Astrocyte (in vitro differentiated cells and primary cell): ENCODE data around the gene NECTIN1. TPM values are rescaled to one million over a fixed set of nuclear protein-coding genes. Genes with fewer than 3 reads are reported as not detected.

Experiments used
- DNase-seq: peaks from one replicate; pipeline ENCODE4 v3.0.0-alpha.2; 2010; ENCODE audit warnings: low read depth
- FAIRE-seq: peaks from 2 replicates; lab custom pipeline; 2011; peaks lifted over from hg19 to GRCh38; lab: Jason Lieb, UNC
- H2AFZ ChIP-seq: 2 replicates; pipeline ENCODE4 v1.6.0; 2012; ENCODE audit warnings: low read depth, low read length, inconsistent platforms
- H3K27ac ChIP-seq: 2 replicates; pipeline ENCODE4 v1.5.1; 2011; ENCODE audit warnings: low read depth, low read length, inconsistent platforms
- H3K27me3 ChIP-seq: 2 replicates; pipeline ENCODE4 v1.6.0; 2011; ENCODE audit warnings: low read length, inconsistent platforms; ENCODE audit not compliant: insufficient read depth
- H3K36me3 ChIP-seq: 2 replicates; pipeline ENCODE4 v1.5.1; 2011; ENCODE audit warnings: low read length, inconsistent platforms; ENCODE audit not compliant: insufficient read depth
- H3K4me1 ChIP-seq: 2 replicates; pipeline ENCODE4 v1.5.1; 2011; ENCODE audit warnings: low read length, inconsistent platforms; ENCODE audit not compliant: insufficient read depth
- H3K4me2 ChIP-seq: 2 replicates; pipeline ENCODE4 v1.6.0; 2012; ENCODE audit warnings: low read length, inconsistent platforms
- H3K4me3 ChIP-seq: 2 replicates; pipeline ENCODE4 v1.5.1; 2011; ENCODE audit warnings: low read depth, mild to moderate bottlenecking, low read length, inconsistent platforms; ENCODE audit not compliant: insufficient read depth
- H3K79me2 ChIP-seq: 2 replicates; pipeline ENCODE4 v1.6.0; 2012; ENCODE audit warnings: mild to moderate bottlenecking, low read length, inconsistent platforms; ENCODE audit not compliant: insufficient read depth
- H3K9ac ChIP-seq: 2 replicates; pipeline ENCODE4 v1.6.0; 2012; ENCODE audit warnings: mild to moderate bottlenecking, low read length, inconsistent platforms
- H3K9me3 ChIP-seq: 2 replicates; pipeline ENCODE4 v1.5.1; 2012; ENCODE audit warnings: low read depth, mild to moderate bottlenecking, low read length, inconsistent platforms; ENCODE audit not compliant: insufficient read depth
- H4K20me1 ChIP-seq: 2 replicates; pipeline ENCODE4 v1.6.0; 2012; ENCODE audit warnings: low read length, inconsistent platforms; ENCODE audit not compliant: insufficient read depth
- H3K27ac Mint-ChIP-seq: one replicate; pipeline ENCODE4 v1.8.0; 2021; ENCODE audit warnings: mild to moderate bottlenecking, mixed read lengths; ENCODE audit not compliant: unreplicated experiment
- H3K27me3 Mint-ChIP-seq: one replicate; pipeline ENCODE4 v1.8.0; 2021; ENCODE audit warnings: low read depth, mixed read lengths; ENCODE audit not compliant: unreplicated experiment
- H3K36me3 Mint-ChIP-seq: one replicate; pipeline ENCODE4 v1.8.0; 2021; ENCODE audit warnings: low read depth, mixed read lengths; ENCODE audit not compliant: unreplicated experiment
- H3K4me1 Mint-ChIP-seq: one replicate; pipeline ENCODE4 v1.8.0; 2021; ENCODE audit warnings: low read depth, mixed read lengths; ENCODE audit not compliant: unreplicated experiment
- H3K4me3 Mint-ChIP-seq: one replicate; pipeline ENCODE4 v1.8.0; 2021; ENCODE audit warnings: mild to moderate bottlenecking, moderate library complexity, mixed read lengths; ENCODE audit not compliant: unreplicated experiment
- H3K9me3 Mint-ChIP-seq: one replicate; pipeline ENCODE4 v1.8.0; 2021; ENCODE audit warnings: mild to moderate bottlenecking, mixed read lengths; ENCODE audit not compliant: unreplicated experiment
- CTCF ChIP-seq: IDR thresholded peaks from 2 replicates; pipeline ENCODE4 v1.5.1; 2011; ENCODE audit warnings: low read depth, mild to moderate bottlenecking, inconsistent platforms, low read length, moderate library complexity; ENCODE audit not compliant: insufficient read depth
- EZH2 ChIP-seq: IDR thresholded peaks from 2 replicates; pipeline ENCODE4 v1.6.1; 2012; ENCODE audit warnings: mild to moderate bottlenecking, low read length, inconsistent platforms; ENCODE audit not compliant: insufficient read depth
- total RNA-seq: library from RNA; stranded (reverse); gene quantifications from 2 replicates; pipeline ENCODE4 v1.2.1, GENCODE V29; 2021

The NECTIN1 gene
- total RNA-seq, 1 donor from 2014 or later, result 17.7 TPM

GRCh38 chr11:119645018-119645417 is 84.0 kb downstream of the NECTIN1 start:
- peaks cover 4% of the 10 kb centered on the region for H3K9me3 Mint-ChIP-seq
- no peak for DNase-seq
- Histone ChIP-seq H4K20me1 (no peaks in the 10 kb centered on the region), H3K4me2 (no peak overlapping the region), H2AFZ (no peak overlapping the region), H3K4me3 (no peak overlapping the region), H3K27ac (no peak overlapping the region), H3K79me2 (no peaks in the 10 kb centered on the region), H3K27me3 (peaks cover 3% of the 10 kb centered on the region), H3K36me3 (no peaks in the 10 kb centered on the region), H3K9ac (no peak overlapping the region), H3K9me3 (no peaks in the 10 kb centered on the region), H3K4me1 (no peaks in the 10 kb centered on the region)
- no peaks in the 10 kb centered on the region for H3K4me1 Mint-ChIP-seq
- FAIRE-seq, result no peak
- no peak overlapping the region for H3K27ac Mint-ChIP-seq
- H3K4me3 Mint-ChIP-seq, result no peak overlapping the region
- H3K36me3 Mint-ChIP-seq, result no peaks in the 10 kb centered on the region
- no peak for TF ChIP-seq CTCF
- TF ChIP-seq EZH2, result no peak
- peaks cover 55% of the 10 kb centered on the region for H3K27me3 Mint-ChIP-seq

GRCh38 chr11:119644502-119644901 is 84.5 kb downstream of the NECTIN1 start:
- H3K9ac ChIP-seq, result no peak overlapping the region
- Mint-ChIP-seq H3K4me1 (no peaks in the 10 kb centered on the region), H3K4me3 (no peak overlapping the region), H3K27me3 (peaks cover 54% of the 10 kb centered on the region), H3K36me3 (no peaks in the 10 kb centered on the region), H3K9me3 (peaks cover 2% of the 10 kb centered on the region), H3K27ac (no peak overlapping the region)
- H3K4me1 ChIP-seq, result no peaks in the 10 kb centered on the region
- no peaks in the 10 kb centered on the region for H3K36me3 ChIP-seq
- TF ChIP-seq EZH2, result no peak
- TF ChIP-seq CTCF, result no peak
- no peaks in the 10 kb centered on the region for H4K20me1 ChIP-seq
- no peak overlapping the region for H3K27ac ChIP-seq
- no peaks in the 10 kb centered on the region for H3K79me2 ChIP-seq
- H2AFZ ChIP-seq, result no peak overlapping the region
- H3K27me3 ChIP-seq, result peaks cover 3% of the 10 kb centered on the region
- DNase-seq (no peak), FAIRE-seq (no peak)
- no peaks in the 10 kb centered on the region for H3K9me3 ChIP-seq
- H3K4me2 ChIP-seq, result no peak overlapping the region
- no peak overlapping the region for H3K4me3 ChIP-seq

GRCh38 chr11:119643876-119644225 is 85.1 kb downstream of the NECTIN1 start:
- no peaks in the 10 kb centered on the region for H3K79me2 ChIP-seq
- H3K27ac ChIP-seq, result no peak overlapping the region
- H3K4me3 Mint-ChIP-seq, result no peak overlapping the region
- H2AFZ ChIP-seq, result no peak overlapping the region
- peaks cover 3% of the 10 kb centered on the region for H3K27me3 ChIP-seq
- H3K4me2 ChIP-seq, result no peak overlapping the region
- TF ChIP-seq EZH2 (no peak), CTCF (no peak)
- no peak overlapping the region for H3K4me3 ChIP-seq
- no peak overlapping the region for H3K27ac Mint-ChIP-seq
- H3K36me3 ChIP-seq, result no peaks in the 10 kb centered on the region
- no peaks in the 10 kb centered on the region for H3K4me1 Mint-ChIP-seq
- no peak for FAIRE-seq
- no peak overlapping the region for H3K9ac ChIP-seq
- peaks cover 55% of the 10 kb centered on the region for H3K27me3 Mint-ChIP-seq
- H3K4me1 ChIP-seq, result no peaks in the 10 kb centered on the region
- H3K9me3 Mint-ChIP-seq, result peaks cover 2% of the 10 kb centered on the region
- no peaks in the 10 kb centered on the region for H3K9me3 ChIP-seq
- no peaks in the 10 kb centered on the region for H3K36me3 Mint-ChIP-seq
- DNase-seq, result no peak
- no peaks in the 10 kb centered on the region for H4K20me1 ChIP-seq
